Measurements from ENCODE around the gene MAP3K5.

The MAP3K5 gene

GRCh38 chr6:136643850-136644596, 148.3 kb downstream of the MAP3K5 start:
- TF ChIP-seq CTCF (IDR thresholded peaks at IDR 0.05; ENCODE audit: low read depth, low read length), result peak; percentile 93

GRCh38 chr6:136641873-136642465, 150.3 kb downstream of the MAP3K5 start:
- no peak for TF ChIP-seq CTCF (IDR thresholded peaks at IDR 0.05; ENCODE audit: low read depth, low read length)
- no peak for DNase-seq (ENCODE audit: extremely low read depth, low read depth)

More at GRCh38 chr6:136643850-136644596, 148.3 kb downstream of the MAP3K5 start:
- DNase-seq (ENCODE audit: extremely low read depth, low read depth), result peak; percentile 65

GRCh38 chr6:136641166-136641565, 151.1 kb downstream of the MAP3K5 start:
- TF ChIP-seq CTCF (IDR thresholded peaks at IDR 0.05; ENCODE audit: low read depth, low read length), result no peak
- DNase-seq (ENCODE audit: extremely low read depth, low read depth), result no peak

GRCh38 chr6:136640132-136640915, 152.0 kb downstream of the MAP3K5 start:
- TF ChIP-seq CTCF (IDR thresholded peaks at IDR 0.05; ENCODE audit: low read depth, low read length), result no peak
- no peak for DNase-seq (ENCODE audit: extremely low read depth, low read depth)

GRCh38 chr6:136639702-136640101, 152.6 kb downstream of the MAP3K5 start:
- no peak for TF ChIP-seq CTCF (IDR thresholded peaks at IDR 0.05; ENCODE audit: low read depth, low read length)
- DNase-seq (ENCODE audit: extremely low read depth, low read depth), result no peak

GRCh38 chr6:136635615-136636014, 156.7 kb downstream of the MAP3K5 start:
- no peak for TF ChIP-seq CTCF (IDR thresholded peaks at IDR 0.05; ENCODE audit: low read depth, low read length)
- DNase-seq (ENCODE audit: extremely low read depth, low read depth), result no peak

GRCh38 chr6:136633355-136633754, 158.9 kb downstream of the MAP3K5 start:
- no peak for TF ChIP-seq CTCF (IDR thresholded peaks at IDR 0.05; ENCODE audit: low read depth, low read length)
- DNase-seq (ENCODE audit: extremely low read depth, low read depth), result no peak
